ENCODE measurements around the gene PRICKLE2. TPM values are rescaled to one million over a fixed set of nuclear protein-coding genes. Genes with fewer than 3 reads are reported as not detected.

The PRICKLE2 gene
- total RNA-seq, 1 donor from 2014 or later = 84.4 TPM

- peaks cover 2% of the 10 kb centered on the region for H3K27me3 Mint-ChIP-seq (ENCODE audit: low read depth, unreplicated experiment)
- FAIRE-seq (peak; percentile 99), DNase-seq (ENCODE audit: low read depth) (peak; percentile 92)
These were observed 176.1 kb downstream of the PRICKLE2 start for GRCh38 chr3:64049136-64049535.

GRCh38 chr3:64048631-64049061, 176.6 kb downstream of the PRICKLE2 start:
- H3K27me3 Mint-ChIP-seq (ENCODE audit: low read depth, unreplicated experiment) = peaks cover 2% of the 10 kb centered on the region
- no peaks in the 10 kb centered on the region for H3K27me3 ChIP-seq (ENCODE audit: insufficient read depth, low read length)
- H3K9me3 ChIP-seq (ENCODE audit: insufficient read depth, low read depth, low read length) = no peaks in the 10 kb centered on the region
- no peaks in the 10 kb centered on the region for H3K9me3 Mint-ChIP-seq (ENCODE audit: unreplicated experiment)
- no peaks in the 10 kb centered on the region for H3K36me3 ChIP-seq (ENCODE audit: insufficient read depth, low read length)
- H2AFZ ChIP-seq (ENCODE audit: low read depth, low read length) = peak overlapping the region; percentile 76
- H3K79me2 ChIP-seq (ENCODE audit: insufficient read depth, low read length) = no peaks in the 10 kb centered on the region
- FAIRE-seq (peak; percentile 63), DNase-seq (ENCODE audit: low read depth) (peak; percentile 47)
- no peak overlapping the region for H3K27ac Mint-ChIP-seq (ENCODE audit: unreplicated experiment)
- TF ChIP-seq, protein P1, sequence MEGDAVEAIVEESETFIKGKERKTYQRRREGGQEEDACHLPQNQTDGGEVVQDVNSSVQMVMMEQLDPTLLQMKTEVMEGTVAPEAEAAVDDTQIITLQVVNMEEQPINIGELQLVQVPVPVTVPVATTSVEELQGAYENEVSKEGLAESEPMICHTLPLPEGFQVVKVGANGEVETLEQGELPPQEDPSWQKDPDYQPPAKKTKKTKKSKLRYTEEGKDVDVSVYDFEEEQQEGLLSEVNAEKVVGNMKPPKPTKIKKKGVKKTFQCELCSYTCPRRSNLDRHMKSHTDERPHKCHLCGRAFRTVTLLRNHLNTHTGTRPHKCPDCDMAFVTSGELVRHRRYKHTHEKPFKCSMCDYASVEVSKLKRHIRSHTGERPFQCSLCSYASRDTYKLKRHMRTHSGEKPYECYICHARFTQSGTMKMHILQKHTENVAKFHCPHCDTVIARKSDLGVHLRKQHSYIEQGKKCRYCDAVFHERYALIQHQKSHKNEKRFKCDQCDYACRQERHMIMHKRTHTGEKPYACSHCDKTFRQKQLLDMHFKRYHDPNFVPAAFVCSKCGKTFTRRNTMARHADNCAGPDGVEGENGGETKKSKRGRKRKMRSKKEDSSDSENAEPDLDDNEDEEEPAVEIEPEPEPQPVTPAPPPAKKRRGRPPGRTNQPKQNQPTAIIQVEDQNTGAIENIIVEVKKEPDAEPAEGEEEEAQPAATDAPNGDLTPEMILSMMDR (IDR thresholded peaks at IDR 0.05; ENCODE audit: insufficient read depth, low read depth, low read length) = no peak
- TF ChIP-seq EZH2 (IDR thresholded peaks at IDR 0.05; ENCODE audit: insufficient read depth, low read length) = no peak
- peak overlapping the region; percentile 68 for H3K9ac ChIP-seq (ENCODE audit: low read length)
- H3K4me3 ChIP-seq (ENCODE audit: insufficient read depth, low read depth, low read length) = no peak overlapping the region
- H4K20me1 ChIP-seq (ENCODE audit: insufficient read depth, low read length) = no peaks in the 10 kb centered on the region
- H3K4me1 ChIP-seq (ENCODE audit: insufficient read depth, low read length) = peaks cover 24% of the 10 kb centered on the region
- no peaks in the 10 kb centered on the region for H3K36me3 Mint-ChIP-seq (ENCODE audit: low read depth, unreplicated experiment)
- H3K4me3 Mint-ChIP-seq (ENCODE audit: unreplicated experiment) = no peak overlapping the region
- peak overlapping the region; percentile 68 for H3K4me2 ChIP-seq (ENCODE audit: low read length)
- peaks cover 6% of the 10 kb centered on the region for H3K4me1 Mint-ChIP-seq (ENCODE audit: low read depth, unreplicated experiment)
- peak overlapping the region; percentile 61 for H3K27ac ChIP-seq (ENCODE audit: low read depth, low read length)

More at GRCh38 chr3:64049136-64049535, 176.1 kb downstream of the PRICKLE2 start:
- peak overlapping the region; percentile 68 for H3K4me2 ChIP-seq (ENCODE audit: low read length)
- H3K9me3 ChIP-seq (ENCODE audit: insufficient read depth, low read depth, low read length) = no peaks in the 10 kb centered on the region
- TF ChIP-seq EZH2 (IDR thresholded peaks at IDR 0.05; ENCODE audit: insufficient read depth, low read length) = no peak
- TF ChIP-seq, protein P1 (IDR thresholded peaks at IDR 0.05; ENCODE audit: insufficient read depth, low read depth, low read length) = no peak
- no peaks in the 10 kb centered on the region for H3K36me3 ChIP-seq (ENCODE audit: insufficient read depth, low read length)
- H2AFZ ChIP-seq (ENCODE audit: low read depth, low read length) = no peak overlapping the region
- no peak overlapping the region for H3K27ac Mint-ChIP-seq (ENCODE audit: unreplicated experiment)
- H3K4me1 ChIP-seq (ENCODE audit: insufficient read depth, low read length) = peaks cover 24% of the 10 kb centered on the region
- peak overlapping the region; percentile 68 for H3K9ac ChIP-seq (ENCODE audit: low read length)
- no peaks in the 10 kb centered on the region for H3K27me3 ChIP-seq (ENCODE audit: insufficient read depth, low read length)
- H3K36me3 Mint-ChIP-seq (ENCODE audit: low read depth, unreplicated experiment) = no peaks in the 10 kb centered on the region
- H3K4me1 Mint-ChIP-seq (ENCODE audit: low read depth, unreplicated experiment) = peaks cover 4% of the 10 kb centered on the region
- no peak overlapping the region for H3K4me3 Mint-ChIP-seq (ENCODE audit: unreplicated experiment)
- no peaks in the 10 kb centered on the region for H4K20me1 ChIP-seq (ENCODE audit: insufficient read depth, low read length)
- H3K9me3 Mint-ChIP-seq (ENCODE audit: unreplicated experiment) = no peaks in the 10 kb centered on the region
- no peaks in the 10 kb centered on the region for H3K79me2 ChIP-seq (ENCODE audit: insufficient read depth, low read length)
- peak overlapping the region; percentile 61 for H3K27ac ChIP-seq (ENCODE audit: low read depth, low read length)
- H3K4me3 ChIP-seq (ENCODE audit: insufficient read depth, low read depth, low read length) = no peak overlapping the region

DNA sequence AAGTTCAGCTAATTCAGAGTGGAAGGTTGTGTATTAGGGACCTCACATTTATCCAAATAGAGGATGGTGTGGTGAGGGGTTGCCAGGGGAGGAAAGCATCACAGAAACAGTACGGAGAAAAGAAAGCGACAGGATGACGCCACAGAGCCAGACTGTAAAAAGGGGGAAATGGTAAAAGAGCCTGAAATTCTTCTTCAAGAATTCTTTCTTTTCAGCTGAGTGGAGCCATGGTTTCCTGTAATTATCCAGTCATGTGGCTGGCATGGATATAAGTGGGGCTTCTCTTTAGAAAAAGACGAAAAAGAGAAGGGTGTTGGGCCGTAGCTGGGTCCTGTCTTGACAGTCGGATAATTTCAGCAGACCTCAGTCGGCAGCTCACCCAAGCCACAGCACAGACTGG, 177.5 kb downstream of the PRICKLE2 start:
- Mint-ChIP-seq H3K36me3 (ENCODE audit: low read depth, unreplicated experiment) (no peaks in the 10 kb centered on the region), H3K27me3 (ENCODE audit: low read depth, unreplicated experiment) (peaks cover 2% of the 10 kb centered on the region), H3K27ac (ENCODE audit: unreplicated experiment) (no peak overlapping the region), H3K9me3 (ENCODE audit: unreplicated experiment) (no peaks in the 10 kb centered on the region), H3K4me1 (ENCODE audit: low read depth, unreplicated experiment) (peaks cover 11% of the 10 kb centered on the region), H3K4me3 (ENCODE audit: unreplicated experiment) (no peak overlapping the region)
- peak overlapping the region; percentile 18 for H3K4me3 ChIP-seq (ENCODE audit: insufficient read depth, low read depth, low read length)
- peak; percentile 47 for DNase-seq (ENCODE audit: low read depth)
- H3K4me1 ChIP-seq (ENCODE audit: insufficient read depth, low read length) = peaks cover 24% of the 10 kb centered on the region
- FAIRE-seq = no peak
- no peaks in the 10 kb centered on the region for H3K36me3 ChIP-seq (ENCODE audit: insufficient read depth, low read length)
- H3K79me2 ChIP-seq (ENCODE audit: insufficient read depth, low read length) = no peaks in the 10 kb centered on the region
- no peaks in the 10 kb centered on the region for H3K9me3 ChIP-seq (ENCODE audit: insufficient read depth, low read depth, low read length)
- H3K9ac ChIP-seq (ENCODE audit: low read length) = peak overlapping the region; percentile 68
- peak overlapping the region; percentile 68 for H3K4me2 ChIP-seq (ENCODE audit: low read length)
- no peaks in the 10 kb centered on the region for H4K20me1 ChIP-seq (ENCODE audit: insufficient read depth, low read length)
- H2AFZ ChIP-seq (ENCODE audit: low read depth, low read length) = peak overlapping the region; percentile 76
- peak overlapping the region; percentile 61 for H3K27ac ChIP-seq (ENCODE audit: low read depth, low read length)
- TF ChIP-seq EZH2 (IDR thresholded peaks at IDR 0.05; ENCODE audit: insufficient read depth, low read length) = no peak
- TF ChIP-seq, protein P1 (IDR thresholded peaks at IDR 0.05; ENCODE audit: insufficient read depth, low read depth, low read length) = no peak
- no peaks in the 10 kb centered on the region for H3K27me3 ChIP-seq (ENCODE audit: insufficient read depth, low read length)
